ENCODE data around the gene SMC1B.

DNA sequence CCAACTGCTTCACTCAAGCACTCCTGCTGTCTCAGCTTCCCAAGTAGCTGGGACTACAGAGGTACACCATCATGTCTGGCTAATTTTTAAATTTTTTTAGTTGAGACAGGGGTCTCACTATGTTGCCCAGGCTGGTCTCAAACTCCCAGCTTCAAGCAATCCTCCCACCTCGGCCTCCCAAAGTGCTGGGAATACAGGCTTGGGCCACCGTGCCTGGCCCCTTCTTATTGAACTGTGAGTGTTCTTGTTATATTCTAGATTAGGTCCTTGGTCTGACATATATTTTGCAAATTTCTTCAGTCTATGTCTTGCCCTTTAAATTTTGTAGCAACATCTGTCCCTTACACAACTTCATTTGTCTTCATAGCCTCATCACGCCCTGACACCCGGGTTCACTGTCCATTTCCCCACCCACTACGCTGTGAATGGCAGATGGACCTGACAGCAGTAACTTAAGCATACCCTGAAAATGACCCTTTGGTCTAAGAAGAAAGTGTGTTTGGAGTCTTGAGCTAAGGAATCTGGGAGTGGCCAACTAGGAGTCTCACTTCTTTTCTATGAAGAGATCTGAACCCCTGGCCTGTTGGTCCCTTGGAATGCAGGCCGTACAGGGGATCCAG is 107.8 kb downstream of the SMC1B start:
- TF ChIP-seq, protein P1, sequence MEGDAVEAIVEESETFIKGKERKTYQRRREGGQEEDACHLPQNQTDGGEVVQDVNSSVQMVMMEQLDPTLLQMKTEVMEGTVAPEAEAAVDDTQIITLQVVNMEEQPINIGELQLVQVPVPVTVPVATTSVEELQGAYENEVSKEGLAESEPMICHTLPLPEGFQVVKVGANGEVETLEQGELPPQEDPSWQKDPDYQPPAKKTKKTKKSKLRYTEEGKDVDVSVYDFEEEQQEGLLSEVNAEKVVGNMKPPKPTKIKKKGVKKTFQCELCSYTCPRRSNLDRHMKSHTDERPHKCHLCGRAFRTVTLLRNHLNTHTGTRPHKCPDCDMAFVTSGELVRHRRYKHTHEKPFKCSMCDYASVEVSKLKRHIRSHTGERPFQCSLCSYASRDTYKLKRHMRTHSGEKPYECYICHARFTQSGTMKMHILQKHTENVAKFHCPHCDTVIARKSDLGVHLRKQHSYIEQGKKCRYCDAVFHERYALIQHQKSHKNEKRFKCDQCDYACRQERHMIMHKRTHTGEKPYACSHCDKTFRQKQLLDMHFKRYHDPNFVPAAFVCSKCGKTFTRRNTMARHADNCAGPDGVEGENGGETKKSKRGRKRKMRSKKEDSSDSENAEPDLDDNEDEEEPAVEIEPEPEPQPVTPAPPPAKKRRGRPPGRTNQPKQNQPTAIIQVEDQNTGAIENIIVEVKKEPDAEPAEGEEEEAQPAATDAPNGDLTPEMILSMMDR (conservative IDR thresholded peaks at IDR 0.05; ENCODE audit: low read depth in 2 of 2), result no peak
- no peak for TF ChIP-seq EZH2phosphoT487 (IDR thresholded peaks at IDR 0.05; ENCODE audit: unreplicated experiment)
- TF ChIP-seq EZH2 (IDR thresholded peaks at IDR 0.05; ENCODE audit: low read depth, unreplicated experiment), result no peak
- no peak for TF ChIP-seq POLR2AphosphoS5 (IDR thresholded peaks at IDR 0.05; ENCODE audit: low read depth)
